HG03095 (cell line): ENCODE data around the gene ADGRG3.

Experiments used
- ATAC-seq: cut with Tn5 transposase; IDR thresholded peaks from one replicate; pipeline ENCODE4 v1.9.1; 2021; ENCODE audit warnings: moderate library complexity; ENCODE audit not compliant: unreplicated experiment

The ADGRG3 gene

GRCh38 chr16:57734925-57735754 is 67.0 kb downstream of the ADGRG3 start:
- peak; percentile 86 for ATAC-seq

DNA sequence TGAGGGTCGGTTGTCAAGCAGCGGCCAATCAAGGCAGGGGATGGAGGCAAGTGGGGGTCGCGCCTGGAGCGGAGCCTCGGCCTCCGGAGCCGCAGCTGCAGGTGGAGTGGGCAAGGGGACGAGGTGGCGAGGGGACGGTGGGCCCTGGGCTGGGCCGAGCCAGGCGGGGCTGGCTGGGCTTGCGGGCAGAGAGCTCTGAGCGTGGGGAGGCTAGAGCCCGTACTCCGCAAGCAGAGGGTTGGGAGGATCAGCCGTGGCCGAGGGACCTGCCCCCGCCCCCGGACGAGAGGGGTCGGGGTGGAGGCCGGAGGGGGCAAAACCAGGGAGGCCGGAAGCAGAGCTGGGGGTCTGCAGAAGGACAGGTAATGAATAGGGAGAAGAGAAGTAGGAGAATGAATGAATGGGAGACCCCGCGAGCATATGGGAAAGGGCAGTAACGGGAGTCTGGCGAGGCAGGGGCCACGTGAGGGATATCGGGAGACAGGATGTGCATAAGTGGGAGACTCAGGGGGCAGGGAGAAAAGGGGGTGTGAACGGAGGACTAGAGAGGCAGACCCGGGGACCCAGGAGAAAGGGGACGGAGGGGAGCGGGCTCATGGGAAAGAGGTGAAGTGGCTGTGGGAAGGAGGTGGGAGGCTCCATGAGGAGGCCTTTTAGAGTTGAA is 67.8 kb downstream of the ADGRG3 start, which contains the start of gene KATNB1:
TSS of gene KATNB1 (plus strand) at position 16 of the 664 bp plus-strand sequence. CDS start 1,474 bp downstream, outside the sequence.
- no peak for ATAC-seq

DNA sequence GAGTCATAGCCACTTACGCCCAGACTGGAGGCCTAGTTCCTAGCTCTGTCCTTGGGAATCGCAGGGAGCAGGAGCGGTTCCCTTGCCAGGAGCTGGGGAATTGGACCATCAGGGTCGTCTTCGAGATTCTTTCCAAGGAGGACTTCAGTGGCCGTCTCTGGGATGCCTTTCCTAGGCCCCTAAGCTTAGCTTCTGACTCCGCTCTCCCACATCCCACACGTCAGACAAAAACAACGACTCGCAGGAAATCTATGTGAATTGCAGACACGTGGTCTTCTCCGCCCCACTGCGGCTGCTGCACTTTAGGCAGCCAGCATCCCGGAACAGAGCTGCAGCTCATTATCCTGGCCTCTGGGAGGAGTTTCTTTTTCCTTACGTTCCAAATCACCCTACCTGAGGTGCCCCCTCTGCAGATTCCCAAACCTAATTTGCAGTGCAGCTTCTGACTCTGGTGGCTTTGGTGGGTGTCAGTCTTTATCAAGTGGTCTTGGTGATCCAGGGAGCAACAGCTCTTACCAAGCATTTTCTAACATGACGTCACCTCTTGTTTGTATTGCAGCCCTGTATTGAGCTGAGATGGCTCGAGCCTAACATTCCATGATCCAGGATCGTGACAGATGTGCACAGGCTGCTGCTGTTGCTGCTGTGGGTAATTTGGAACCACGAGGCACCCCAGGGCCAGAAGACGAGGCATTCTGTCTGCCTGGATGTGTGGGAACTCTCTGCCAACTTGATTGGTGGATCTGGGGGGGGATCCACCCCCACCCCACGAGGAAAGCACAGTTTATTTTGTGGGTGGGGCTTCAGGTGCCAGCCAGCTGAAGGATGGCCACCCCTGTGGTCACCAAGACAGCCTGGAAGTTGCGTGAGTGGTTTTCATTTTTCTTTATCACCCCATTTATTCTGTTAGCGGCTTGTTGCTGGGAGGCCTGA is 68.6 kb downstream of the ADGRG3 start:
- ATAC-seq = no peak

- ATAC-seq = no peak
These were observed 70.7 kb downstream of the ADGRG3 start for GRCh38 chr16:57738844-57739243.
